WTC11 (cell line): ENCODE results near the gene CTTN. TPM values are rescaled to one million over a fixed set of nuclear protein-coding genes. Genes with fewer than 3 reads are reported as not detected.

Experiments used
- ATAC-seq: fragments of 200-7000 bp; cut with Tn5 transposase; 2 replicates; pipeline ENCODE4 v1.10.0; 2021; ENCODE audit warnings: mild to moderate bottlenecking, moderate library complexity
- Bru-seq: library from RNA; stranded (reverse); fragments of 400-500 nt; gene quantifications from one replicate; lab custom pipeline; 2021; lab: Mats Ljungman, UMichigan
- CTCF ChIA-PET: fragments of 300-600 bp; sonication (Branson Sonifier 250); formaldehyde crosslinking; loops from one replicate; lab custom pipeline; 2021; ENCODE audit warnings: antibody characterized with exemption; lab: Charles Lee
- POLR2A ChIA-PET: fragments of 350-600 bp; sonication (Branson Sonifier 250); formaldehyde crosslinking; loops from one replicate; lab custom pipeline; 2021; ENCODE audit warnings: antibody characterized with exemption; lab: Charles Lee
- DNase-seq: peaks from one replicate; pipeline ENCODE4 v3.0.0; 2021; ENCODE audit warnings: low spot score
- H3K27ac Mint-ChIP-seq: 2 replicates; pipeline ENCODE4 v1.8.0; 2021; ENCODE audit warnings: mixed read lengths
- H3K27me3 Mint-ChIP-seq: 2 replicates; pipeline ENCODE4 v1.8.0; 2021; ENCODE audit warnings: low read depth, mild to moderate bottlenecking, moderate library complexity, mixed read lengths
- H3K36me3 Mint-ChIP-seq: 2 replicates; pipeline ENCODE4 v1.8.0; 2021; ENCODE audit warnings: mixed read lengths
- H3K4me1 Mint-ChIP-seq: 2 replicates; pipeline ENCODE4 v1.8.0; 2022; ENCODE audit warnings: mixed read lengths
- H3K4me3 Mint-ChIP-seq: 2 replicates; pipeline ENCODE4 v1.8.0; 2021; ENCODE audit warnings: mild to moderate bottlenecking, moderate library complexity, mixed read lengths
- H3K9me3 Mint-ChIP-seq: 2 replicates; pipeline ENCODE4 v1.8.0; 2021; ENCODE audit warnings: mixed read lengths
- ATF1 ChIP-seq: sonication (generic); formaldehyde crosslinking; IDR thresholded peaks from 2 replicates; pipeline ENCODE4 v1.8.1; 2023; ENCODE audit warnings: mild to moderate bottlenecking, moderate library complexity, missing genetic modification reagents
- ATF2 ChIP-seq: sonication (generic); formaldehyde crosslinking; IDR thresholded peaks from 2 replicates; pipeline ENCODE4 v1.8.1; 2022; ENCODE audit warnings: low read depth, missing genetic modification reagents, borderline replicate concordance
- CREB1 ChIP-seq: sonication (generic); formaldehyde crosslinking; IDR thresholded peaks from 2 replicates; pipeline ENCODE4 v1.8.0; 2023; ENCODE audit warnings: mild to moderate bottlenecking, missing genetic modification reagents
- E2F4 ChIP-seq: sonication (generic); formaldehyde crosslinking; IDR thresholded peaks from 2 replicates; pipeline ENCODE4 v1.8.1; 2022; ENCODE audit warnings: low read depth, mild to moderate bottlenecking, moderate library complexity, missing genetic modification reagents, borderline replicate concordance
- ESRRA ChIP-seq: sonication (generic); formaldehyde crosslinking; IDR thresholded peaks from 2 replicates; pipeline ENCODE4 v1.8.1; 2022; ENCODE audit warnings: mild to moderate bottlenecking, missing genetic modification reagents, borderline replicate concordance
- FOXP1 ChIP-seq: sonication (generic); formaldehyde crosslinking; IDR thresholded peaks from 2 replicates; pipeline ENCODE4 v1.8.0; 2022; ENCODE audit warnings: missing genetic modification reagents, mild to moderate bottlenecking, moderate library complexity, borderline replicate concordance
- GRHL2 ChIP-seq: fragments of 250-450 bp; sonication (Bioruptor Pico); IDR thresholded peaks from 2 replicates; pipeline ENCODE4 v1.8.0; 2022; ENCODE audit warnings: mild to moderate bottlenecking, moderate library complexity; ENCODE audit not compliant: insufficient replicate concordance, severe bottlenecking
- KAT7 ChIP-seq: sonication (generic); formaldehyde crosslinking; IDR thresholded peaks from 2 replicates; pipeline ENCODE4 v1.8.1; 2023; ENCODE audit warnings: missing genetic modification reagents, mild to moderate bottlenecking, borderline replicate concordance
- MXD4 ChIP-seq: fragments of 250-450 bp; sonication (Bioruptor Pico); IDR thresholded peaks from 2 replicates; pipeline ENCODE4 v1.8.0; 2021; ENCODE audit warnings: mild to moderate bottlenecking, moderate library complexity, borderline replicate concordance
- NR2C2 ChIP-seq: sonication (generic); formaldehyde crosslinking; IDR thresholded peaks from 2 replicates; pipeline ENCODE4 v1.8.0; 2022; ENCODE audit warnings: mild to moderate bottlenecking, missing genetic modification reagents
- NR3C1 ChIP-seq: sonication (generic); formaldehyde crosslinking; conservative IDR thresholded peaks from 2 replicates; pipeline ENCODE4 v1.8.1; 2023; ENCODE audit warnings: low read depth, mild to moderate bottlenecking, missing genetic modification reagents
- RELA ChIP-seq: sonication (generic); formaldehyde crosslinking; IDR thresholded peaks from 2 replicates; pipeline ENCODE4 v1.8.1; 2022; ENCODE audit warnings: missing genetic modification reagents, mild to moderate bottlenecking, borderline replicate concordance
- ZMAT4 ChIP-seq: fragments of 250-450 bp; sonication (Bioruptor Pico); IDR thresholded peaks from 2 replicates; pipeline ENCODE4 v1.9.0; 2021; ENCODE audit warnings: mild to moderate bottlenecking
- ZNF121 ChIP-seq: sonication (generic); formaldehyde crosslinking; IDR thresholded peaks from 2 replicates; pipeline ENCODE4 v1.8.0; 2023; ENCODE audit warnings: missing genetic modification reagents
- ZNF219 ChIP-seq: sonication (generic); formaldehyde crosslinking; IDR thresholded peaks from 2 replicates; pipeline ENCODE4 v1.8.0; 2023; ENCODE audit warnings: missing genetic modification reagents, mild to moderate bottlenecking, borderline replicate concordance
- ZNF263 ChIP-seq: sonication (generic); formaldehyde crosslinking; IDR thresholded peaks from 2 replicates; pipeline ENCODE4 v1.8.1; 2022; ENCODE audit warnings: low read depth, mild to moderate bottlenecking, moderate library complexity, missing genetic modification reagents
- ZNF281 ChIP-seq: sonication (generic); formaldehyde crosslinking; IDR thresholded peaks from 2 replicates; pipeline ENCODE4 v1.8.0; 2023; ENCODE audit warnings: mild to moderate bottlenecking, missing genetic modification reagents
- ZNF512 ChIP-seq: sonication (generic); formaldehyde crosslinking; IDR thresholded peaks from 2 replicates; pipeline ENCODE4 v1.8.1; 2022; ENCODE audit warnings: missing genetic modification reagents, borderline replicate concordance
- ZNF532 ChIP-seq: fragments of 250-450 bp; sonication (Bioruptor Pico); IDR thresholded peaks from 2 replicates; pipeline ENCODE4 v1.9.0; 2021; ENCODE audit warnings: mild to moderate bottlenecking, borderline replicate concordance
- long read RNA-seq, 3 experiments: library from RNA in 1 of 3; library from capped mRNA in 1 of 3; library from polyadenylated mRNA in 1 of 3; unstranded in 2 of 3; stranded (forward) in 1 of 3; transcript quantifications; one replicate each; pipeline ENCODE4 v2.0.0, GENCODE V29; 2021
- total RNA-seq: library from RNA; stranded (reverse); gene quantifications from 3 replicates; pipeline ENCODE4 v1.2.3, GENCODE V29; 2021

The CTTN gene
- 216 to 281 TPM (median 222 TPM) in 3 replicates for total RNA-seq
- percentile 83 among the genes with signal in this experiment for Bru-seq, nascent RNA
- long read RNA-seq, experiment 1, transcript CTTN-202 (17 exons, 3,272 nt), result major isoform, 179 of 320 reads
- long read RNA-seq, experiment 1, transcript CTTN-201 (18 exons, 3,272 nt), result minor isoform, 40 of 320 reads
- long read RNA-seq, experiment 1, partial matches to known transcripts, result 30 of 320 reads
- long read RNA-seq, experiment 1, other reads (novel, unspliced or antisense), result 70 of 320 reads
- long read RNA-seq, experiment 2, transcript CTTN-202 (17 exons, 3,272 nt), result major isoform, 5 of 100 reads
- long read RNA-seq, experiment 2, partial matches to known transcripts, result 80 of 100 reads
- long read RNA-seq, experiment 2, other reads (novel, unspliced or antisense), result 12 of 100 reads
- long read RNA-seq, experiment 3, transcript CTTN-202 (17 exons, 3,272 nt), result major isoform, 7 of 25 reads
- long read RNA-seq, experiment 3, partial matches to known transcripts, result 13 of 25 reads
- long read RNA-seq, experiment 3, other reads (novel, unspliced or antisense), result 4 of 25 reads

GRCh38 chr11:70397983-70398833, at the start of gene CTTN:
CTTN (plus strand) TSS chr11:70398529; CDS start chr11:70407298, 8,769 bp downstream.
- Mint-ChIP-seq H3K36me3 (peaks cover 18% of the 10 kb centered on the region), H3K27ac (peak within 1 kb of the TSS; percentile 93), H3K9me3 (no peaks in the 10 kb centered on the region), H3K4me3 (peak within 1 kb of the TSS; percentile 93), H3K4me1 (peaks cover 31% of the 10 kb centered on the region), H3K27me3 (no peaks in the 10 kb centered on the region)
- CTCF ChIA-PET, result interaction anchor here (0.6 to 2.1 kb wide), 5 partner anchors 20 to 1415 kb away, joined by 3 to 7 read pairs (median 5); no protein-coding TSS in a partner anchor
- DNase-seq (peak; percentile 91), ATAC-seq (peak; percentile 87)
- POLR2A ChIA-PET, result interaction anchor here (0.6 to 0.9 kb wide), 2 partner anchors 12 to 34 kb away, joined by 4 read pairs; no protein-coding TSS in a partner anchor
- 0 out of 2 replicates have a peak, but pooled peaks have one; percentile 24 for TF ChIP-seq ESRRA (CRISPR knock-in tag)
- TF ChIP-seq NR3C1, result no peak
- TF ChIP-seq KAT7 (CRISPR knock-in tag), result peak; percentile 83; the same call in 1 of the 2 replicates
- TF ChIP-seq ZMAT4 (CRISPR knock-in tag), result no peak
- no peak for TF ChIP-seq ZNF281 (CRISPR knock-in tag)
- TF ChIP-seq ZNF263 (CRISPR knock-in tag), result peak; percentile 48
- no peak for TF ChIP-seq NR2C2 (CRISPR knock-in tag)
- no peak for TF ChIP-seq ZNF512 (CRISPR knock-in tag)
- no peak for TF ChIP-seq MXD4 (CRISPR knock-in tag)
- TF ChIP-seq RELA, result 0 out of 2 replicates have a peak, but pooled peaks have one; percentile 38
- no peak for TF ChIP-seq E2F4 (CRISPR knock-in tag)
- no peak for TF ChIP-seq GRHL2 (CRISPR knock-in tag)
- peak; percentile 81 for TF ChIP-seq FOXP1 (CRISPR knock-in tag)
- TF ChIP-seq ATF2 (CRISPR knock-in tag), result no peak
- TF ChIP-seq ZNF219 (CRISPR knock-in tag), result no peak
- TF ChIP-seq CREB1, result no peak; the same call in 1 of the 2 replicates
- no peak for TF ChIP-seq ZNF532 (CRISPR knock-in tag)
- TF ChIP-seq ATF1 (CRISPR knock-in tag), result no peak
- no peak for TF ChIP-seq ZNF121 (CRISPR knock-in tag)
